ENCODE measurements around the gene ACBD4.
A peak's percentile ranks its signal among the peaks of the same experiment; 100 is the strongest.

The ACBD4 gene

DNA sequence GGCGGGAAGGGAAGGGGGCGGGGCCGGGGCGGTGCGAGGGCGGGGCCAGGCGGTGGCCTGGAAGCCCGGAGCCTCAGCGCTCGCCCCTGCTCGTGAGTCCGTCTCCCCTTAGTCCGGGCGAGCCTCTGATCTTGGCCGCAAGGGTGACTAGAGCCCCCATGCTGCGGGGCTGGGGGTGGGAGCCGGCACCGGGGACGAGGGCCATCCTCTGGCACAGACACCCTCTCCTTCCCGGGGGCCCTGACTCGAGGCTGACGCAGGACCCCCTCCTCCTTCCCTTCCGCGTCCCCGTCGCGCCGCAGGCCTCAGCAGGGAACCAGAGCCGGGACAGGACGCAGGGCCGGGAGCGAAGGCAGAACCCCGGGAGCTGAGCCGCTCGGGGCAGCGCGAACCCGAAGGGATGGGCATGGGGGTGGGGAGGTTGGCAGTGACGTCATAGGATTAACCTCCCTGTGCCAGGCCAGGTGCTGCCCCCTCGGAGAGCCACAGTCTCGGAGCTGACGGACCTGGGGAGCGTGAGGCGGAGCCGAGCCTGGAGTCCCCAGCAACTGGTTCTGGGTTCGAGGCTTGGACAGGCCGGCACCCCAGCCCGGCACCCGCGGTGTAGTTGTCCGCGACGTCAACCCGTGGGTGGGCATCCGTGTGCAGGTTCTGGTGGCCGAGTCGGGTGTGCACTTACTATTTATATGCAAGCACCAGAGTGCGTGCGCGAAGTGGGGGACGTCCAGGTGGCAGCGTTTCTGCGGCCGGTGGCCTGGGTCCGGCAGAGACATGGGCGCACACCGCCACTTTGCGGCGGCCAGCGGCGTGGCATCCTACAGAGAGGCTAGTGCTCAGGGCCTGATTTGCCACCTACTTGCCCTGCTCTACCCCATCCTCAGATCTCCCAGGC, 2.7 kb upstream of the ACBD4 start:
- DNase-seq (ENCODE audit: low read depth in 4 of 4, low spot score in 1 of 4): peak in 3 of 4 experiments; percentile 31 to 55 (median 43)

DNA sequence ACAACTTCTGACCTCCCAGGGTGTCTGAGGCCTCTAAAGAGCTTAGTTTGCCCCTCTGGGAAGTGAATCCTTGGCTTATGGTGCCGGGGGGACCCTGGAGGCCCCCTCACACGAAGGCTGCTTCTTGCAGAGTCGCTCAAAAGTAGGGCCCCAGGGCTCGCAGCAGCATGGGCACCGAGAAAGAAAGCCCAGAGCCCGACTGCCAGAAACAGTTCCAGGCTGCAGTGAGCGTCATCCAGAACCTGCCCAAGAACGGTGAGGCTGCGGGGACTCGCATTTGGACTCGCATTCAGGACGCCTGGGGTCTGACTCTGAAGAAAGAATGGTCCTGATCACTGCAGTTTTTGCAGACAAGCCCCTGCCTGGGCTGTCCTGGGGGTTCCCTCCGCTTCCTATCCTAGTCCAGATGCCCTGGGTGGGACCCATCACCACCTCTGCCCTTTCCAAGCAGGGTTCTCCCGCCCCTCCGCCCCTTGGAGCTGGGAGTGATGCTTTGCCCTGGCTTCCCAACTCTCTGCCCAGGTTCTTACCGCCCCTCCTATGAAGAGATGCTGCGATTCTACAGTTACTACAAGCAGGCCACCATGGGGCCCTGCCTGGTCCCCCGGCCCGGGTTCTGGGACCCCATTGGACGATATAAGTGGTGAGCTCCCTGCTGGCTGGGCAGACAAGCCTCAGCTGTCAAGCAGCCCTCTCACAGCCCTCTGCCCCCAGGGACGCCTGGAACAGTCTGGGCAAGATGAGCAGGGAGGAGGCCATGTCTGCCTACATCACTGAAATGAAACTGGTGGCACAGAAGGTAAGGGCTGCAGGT, 698 bp downstream of the ACBD4 start:
- DNase-seq (ENCODE audit: low read depth in 4 of 4, low spot score in 1 of 4): no peak

DNA sequence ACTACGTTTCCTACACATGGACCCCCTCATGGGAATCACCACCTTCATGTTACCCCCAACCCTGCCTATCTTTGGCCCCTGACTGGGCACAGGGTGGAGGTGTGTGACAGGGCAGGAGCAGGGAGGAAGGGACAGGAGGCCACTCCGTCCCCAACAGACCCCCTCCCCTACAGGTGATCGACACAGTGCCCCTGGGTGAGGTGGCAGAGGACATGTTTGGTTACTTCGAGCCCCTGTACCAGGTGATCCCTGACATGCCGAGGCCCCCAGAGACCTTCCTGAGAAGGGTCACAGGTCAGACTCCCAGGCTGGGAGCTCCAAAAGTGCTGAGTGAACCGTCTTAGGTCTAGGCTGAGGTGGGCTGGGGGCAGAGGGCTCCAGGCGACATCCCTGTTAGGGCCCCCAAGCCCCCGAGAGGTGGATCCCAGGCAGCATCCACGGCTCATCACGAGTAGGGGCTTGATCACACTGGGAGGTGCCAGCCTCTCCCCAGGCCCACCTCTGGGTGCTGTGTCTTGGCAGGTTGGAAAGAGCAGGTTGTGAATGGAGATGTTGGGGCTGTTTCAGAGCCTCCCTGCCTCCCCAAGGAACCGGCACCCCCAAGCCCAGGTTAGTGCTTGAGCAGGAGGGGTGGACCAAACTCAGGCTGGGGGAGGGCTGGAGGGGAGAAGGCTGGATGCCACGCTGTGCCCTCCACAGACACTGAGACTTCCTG, 1.5 kb downstream of the ACBD4 start:
- DNase-seq (ENCODE audit: low read depth in 4 of 4, low spot score in 1 of 4): no peak

DNA sequence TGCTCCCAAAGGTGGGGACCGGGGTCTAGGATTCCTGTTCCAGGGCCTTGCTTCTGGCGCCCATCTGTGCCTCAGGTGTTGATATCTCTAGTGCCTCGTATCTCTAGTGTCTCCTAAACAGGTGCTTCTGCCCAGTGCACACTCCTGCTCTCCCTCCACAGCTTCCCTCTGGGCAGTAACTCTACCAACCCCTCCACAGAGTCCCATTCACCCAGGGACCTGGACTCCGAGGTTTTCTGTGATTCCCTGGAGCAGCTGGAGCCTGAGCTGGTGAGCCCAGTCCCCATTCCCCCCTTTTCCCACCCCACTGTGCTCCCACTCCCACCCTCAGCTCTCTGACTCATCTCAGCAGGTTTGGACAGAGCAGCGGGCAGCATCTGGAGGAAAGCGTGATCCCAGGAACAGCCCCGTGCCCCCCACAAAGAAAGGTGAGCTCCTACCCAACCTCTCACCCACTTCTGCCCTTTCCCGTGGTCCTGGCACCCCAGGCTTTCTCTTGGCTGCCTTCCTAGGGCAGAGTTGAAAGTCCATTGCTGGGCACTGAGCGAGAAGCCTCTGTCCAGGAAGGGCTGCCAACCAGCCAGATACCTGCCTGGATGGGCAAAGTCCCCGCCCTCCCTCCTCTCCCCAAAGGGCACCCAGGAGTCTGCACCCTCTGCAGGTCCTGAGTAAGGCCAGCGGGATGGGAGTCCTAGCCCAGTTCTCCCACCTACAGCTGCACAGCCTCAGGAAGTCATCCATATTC, 2.2 kb downstream of the ACBD4 start:
- DNase-seq (ENCODE audit: low read depth in 4 of 4, low spot score in 1 of 4): no peak

DNA sequence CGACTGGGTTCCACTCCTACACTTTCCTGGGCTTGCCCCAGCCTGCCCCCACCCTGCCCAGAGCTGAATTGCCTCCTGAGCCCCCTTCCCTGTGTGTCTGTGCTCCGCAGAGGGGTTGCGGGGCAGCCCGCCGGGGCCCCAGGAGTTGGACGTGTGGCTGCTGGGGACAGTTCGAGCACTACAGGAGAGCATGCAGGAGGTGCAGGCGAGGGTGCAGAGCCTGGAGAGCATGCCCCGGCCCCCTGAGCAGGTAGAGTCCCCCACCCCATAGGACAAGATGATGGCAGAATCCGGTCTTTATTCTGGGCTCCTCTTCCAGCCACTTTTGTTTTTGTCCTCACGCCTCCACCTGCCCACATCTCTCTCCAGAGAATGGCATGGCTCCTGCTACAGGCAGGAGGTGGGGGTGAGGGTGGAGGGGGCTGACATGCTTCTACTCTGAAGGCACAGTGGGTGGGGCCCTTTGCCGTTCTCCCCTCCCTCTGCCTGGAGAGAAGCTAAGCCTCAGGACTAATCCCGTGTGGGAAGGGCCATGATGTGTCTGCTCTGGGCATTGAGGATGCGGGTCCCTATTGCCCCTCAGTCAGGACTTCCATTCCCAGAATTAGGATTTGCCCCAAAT, 3.5 kb downstream of the ACBD4 start:
- DNase-seq (ENCODE audit: low read depth in 4 of 4, low spot score in 1 of 4): no peak

DNA sequence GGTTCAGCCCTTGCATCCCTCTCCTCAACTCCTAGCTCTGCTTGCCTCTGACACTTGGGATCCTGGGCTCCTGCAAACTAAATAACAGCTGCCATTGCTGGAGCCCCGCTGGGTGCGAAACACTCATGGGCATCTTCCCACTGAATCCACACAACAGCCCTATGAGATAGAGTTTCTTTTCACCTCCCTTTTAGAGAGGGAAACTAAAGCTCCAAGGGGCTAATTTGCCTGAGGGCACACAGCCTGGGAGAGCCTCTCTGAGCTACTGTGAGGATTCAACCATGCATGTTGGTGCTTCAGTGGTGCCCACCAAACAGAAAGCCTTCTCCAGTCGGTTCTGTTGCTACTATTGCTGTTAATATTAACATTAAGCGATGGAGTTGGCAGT, 4.0 kb downstream of the ACBD4 start:
- no peak for DNase-seq (ENCODE audit: low read depth in 4 of 4, low spot score in 1 of 4)

DNA sequence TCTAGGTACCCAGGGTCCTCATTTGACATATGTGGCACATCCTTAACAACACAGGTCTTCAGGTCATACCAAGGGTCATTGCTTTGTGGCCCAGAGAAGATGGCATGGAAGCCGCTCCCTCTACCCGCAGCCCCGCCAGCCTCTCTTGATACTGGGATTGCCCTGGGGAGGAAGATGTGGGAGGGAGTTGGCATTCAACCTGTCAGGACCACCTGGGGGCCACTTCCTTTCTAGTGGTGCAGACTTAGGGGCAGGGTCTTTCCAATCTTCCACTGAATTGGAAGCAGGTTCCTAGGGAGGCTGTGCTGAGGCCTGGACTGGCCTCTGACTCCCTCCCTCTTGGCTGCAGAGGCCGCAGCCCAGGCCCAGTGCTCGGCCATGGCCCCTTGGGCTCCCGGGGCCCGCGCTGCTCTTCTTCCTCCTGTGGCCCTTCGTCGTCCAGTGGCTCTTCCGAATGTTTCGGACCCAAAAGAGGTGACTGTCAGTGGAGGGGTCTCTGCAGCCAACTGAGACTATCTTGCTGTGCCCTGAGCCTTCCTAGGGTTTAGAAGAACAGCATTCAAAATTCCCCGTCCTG, 7.7 kb downstream of the ACBD4 start:
- DNase-seq (ENCODE audit: low read depth in 4 of 4, low spot score in 1 of 4): no peak

DNA sequence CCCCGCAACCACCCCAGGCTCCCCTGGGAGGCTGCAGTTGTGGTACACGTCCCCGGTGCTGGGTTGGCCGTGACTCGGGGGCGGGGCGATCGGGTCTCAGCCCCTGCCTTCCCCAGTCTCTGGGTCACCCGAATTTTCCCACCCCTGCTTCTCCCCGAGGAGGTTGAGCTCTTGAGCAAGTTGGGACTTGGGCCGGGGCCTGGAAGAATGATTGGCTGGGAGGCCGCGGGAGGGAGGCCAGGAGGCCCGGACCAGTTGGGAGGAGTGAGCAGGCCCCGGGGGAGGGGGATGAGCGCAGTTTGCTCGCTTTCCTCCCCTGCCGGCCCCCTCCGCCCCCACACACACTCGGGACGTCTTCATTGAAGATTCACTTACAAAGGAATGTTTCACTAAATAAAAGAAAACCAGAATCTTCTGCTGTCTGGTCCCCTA, 8.3 kb downstream of the ACBD4 start:
- no peak for DNase-seq (ENCODE audit: low read depth in 4 of 4, low spot score in 1 of 4)

DNA sequence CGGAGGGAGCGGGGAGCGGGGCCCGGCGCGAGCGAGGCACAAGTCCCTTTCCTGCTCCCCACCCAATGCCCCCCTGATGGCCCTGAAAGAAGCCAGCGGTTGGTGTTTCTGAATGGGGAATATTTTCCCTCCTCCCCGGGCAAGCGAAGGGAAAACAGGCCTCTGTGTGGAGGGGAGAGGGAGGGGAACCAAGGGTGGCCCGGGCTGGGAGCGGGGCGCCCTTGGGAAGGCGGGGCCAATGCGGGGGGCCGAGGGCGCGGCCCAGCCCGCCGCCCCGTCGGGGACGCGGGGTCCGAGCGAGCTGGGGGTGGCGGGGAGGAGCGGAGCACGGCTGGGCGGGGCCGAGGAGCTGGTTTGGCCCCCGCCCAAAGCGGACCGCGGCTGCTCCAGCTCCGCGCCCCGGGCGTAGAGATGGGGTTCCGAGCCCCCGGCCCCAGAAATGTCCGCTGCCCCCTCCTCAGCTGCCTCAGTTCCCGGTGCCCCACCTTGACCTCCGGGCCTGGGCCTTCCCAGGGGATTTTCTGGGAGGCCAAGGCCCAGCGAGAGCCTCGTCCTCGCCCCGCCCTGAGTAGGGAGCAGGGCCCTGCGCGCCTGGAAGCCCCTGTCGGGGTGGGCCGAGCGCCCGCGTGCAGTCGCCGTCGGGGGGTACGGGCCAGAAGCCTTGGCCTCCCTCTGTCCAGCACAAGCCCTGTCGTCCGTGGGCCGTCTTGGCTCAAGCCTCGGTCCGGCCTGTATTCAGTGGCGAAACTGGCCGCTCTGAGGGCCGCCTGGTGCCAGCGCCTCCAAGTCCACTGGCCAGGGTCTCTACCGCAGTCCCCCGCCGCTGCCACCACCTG, 8.9 kb downstream of the ACBD4 start:
- no peak for DNase-seq (ENCODE audit: low read depth in 4 of 4, low spot score in 1 of 4)

DNA sequence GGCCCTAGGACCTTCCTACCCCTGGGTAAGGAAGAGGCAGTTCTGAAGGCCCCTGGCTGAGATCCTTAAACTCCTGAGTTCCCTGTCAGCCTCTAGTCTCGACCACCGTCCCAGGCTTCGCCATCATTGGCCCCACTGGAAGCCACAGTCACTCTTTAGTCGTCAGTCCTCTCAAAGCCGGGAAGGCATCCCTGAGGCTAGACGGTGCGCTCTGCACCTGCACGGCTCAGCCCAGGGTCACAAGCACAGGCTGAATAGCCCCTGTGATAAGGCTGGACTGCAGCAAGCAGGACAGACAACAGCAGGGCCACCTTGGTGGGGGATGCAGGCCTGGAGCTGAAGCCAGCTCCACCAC, 9.5 kb downstream of the ACBD4 start:
- DNase-seq (ENCODE audit: low read depth in 4 of 4, low spot score in 1 of 4): no peak

DNA sequence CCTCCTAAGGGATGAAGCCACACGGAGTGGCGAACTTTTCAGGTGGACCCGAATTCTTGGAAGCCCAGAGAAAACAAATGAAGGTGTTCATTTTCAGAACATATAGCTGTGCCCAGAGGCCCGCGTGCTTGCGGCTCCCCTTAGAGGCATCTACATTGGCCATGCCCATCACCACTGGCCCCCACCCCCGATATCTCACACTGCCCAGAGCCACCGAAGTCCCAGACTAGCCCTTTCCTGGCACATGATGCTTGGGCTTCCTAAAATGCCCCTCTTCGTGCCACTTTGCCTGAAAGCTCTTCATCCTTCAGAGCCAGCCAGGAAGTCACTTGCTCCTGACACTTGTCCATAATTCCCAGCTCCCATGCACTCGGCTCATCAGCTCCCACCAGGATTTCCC, 10.7 kb downstream of the ACBD4 start:
- no peak for DNase-seq (ENCODE audit: low read depth in 4 of 4, low spot score in 1 of 4)

DNA sequence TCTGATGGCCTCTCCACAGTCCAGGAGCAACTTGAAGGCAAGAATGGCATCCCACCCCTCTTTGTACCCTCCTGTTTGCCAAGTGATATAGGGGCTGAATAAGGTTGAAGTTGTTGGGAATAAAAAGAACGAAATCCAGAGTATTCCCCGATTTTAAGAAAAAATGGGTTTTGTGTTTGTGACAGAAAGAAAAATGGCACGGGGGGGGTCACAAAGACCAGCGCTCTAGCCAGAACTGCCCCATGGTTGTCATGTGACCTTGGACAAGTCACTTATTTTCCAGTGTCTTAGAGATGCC, 11.1 kb downstream of the ACBD4 start:
- no peak for DNase-seq (ENCODE audit: low read depth in 4 of 4, low spot score in 1 of 4)

DNA sequence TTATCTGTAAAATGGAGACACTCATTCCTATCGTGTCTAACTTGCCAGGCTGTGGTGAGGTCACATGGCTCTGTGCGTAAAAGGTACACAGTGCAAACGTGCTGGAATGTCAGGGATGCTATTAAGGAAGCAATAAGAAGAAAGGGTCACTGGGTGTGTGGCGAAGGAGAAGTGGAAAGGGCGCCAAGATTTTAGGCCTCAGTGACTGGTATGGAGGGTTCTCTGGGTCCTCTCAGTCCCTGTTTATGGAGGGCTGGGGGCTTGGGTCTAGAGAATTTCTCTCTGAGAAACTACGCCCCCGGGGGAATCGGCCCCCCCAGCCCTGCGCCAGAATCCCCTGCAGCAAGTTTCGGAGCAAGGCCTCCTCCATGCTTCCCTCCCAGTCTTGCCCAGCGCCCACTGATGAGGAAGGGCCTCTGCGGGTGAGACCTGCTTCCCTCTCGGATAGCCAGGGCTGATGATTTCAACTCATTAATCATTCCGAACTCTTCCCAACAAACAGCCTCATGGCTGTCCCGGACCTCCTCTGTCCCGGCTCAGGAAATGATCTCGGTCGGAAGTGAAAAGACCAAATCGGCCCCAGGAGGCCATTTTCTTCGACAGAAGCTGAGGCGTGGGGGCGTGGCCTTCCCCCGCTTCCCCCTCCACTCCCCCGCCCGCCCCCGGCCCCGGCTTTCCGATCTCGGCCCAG, 11.5 kb downstream of the ACBD4 start:
- DNase-seq (ENCODE audit: low read depth in 4 of 4, low spot score in 1 of 4): no peak

DNA sequence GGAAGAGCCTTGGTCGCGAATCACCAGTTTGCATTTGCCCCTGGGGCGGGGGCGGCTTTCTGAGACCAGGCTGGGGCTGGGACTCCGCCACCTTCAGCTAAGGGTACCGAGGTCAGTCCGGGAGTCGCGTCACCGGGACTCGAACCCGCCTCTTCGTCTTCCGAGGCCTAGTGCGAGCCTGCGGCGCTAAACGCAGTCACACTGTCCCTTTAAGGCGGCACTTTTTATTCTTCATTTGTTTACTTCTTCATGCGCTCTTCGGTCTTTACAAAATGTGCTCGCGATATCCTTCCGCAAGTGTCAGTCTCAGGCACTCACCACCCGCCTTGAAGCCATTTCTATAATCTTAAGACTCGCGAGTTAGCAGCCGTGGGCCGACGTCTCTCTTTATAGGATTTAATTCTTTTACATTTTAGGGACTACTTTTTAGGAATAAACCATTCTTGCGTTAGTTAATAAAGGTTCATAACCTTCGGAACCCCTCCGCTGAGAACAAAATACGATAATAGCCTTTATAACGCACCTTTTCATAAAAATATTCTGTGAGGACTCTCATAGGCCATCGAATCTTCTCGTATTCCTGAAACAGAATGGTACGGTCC, 12.2 kb downstream of the ACBD4 start:
- DNase-seq (ENCODE audit: low read depth in 4 of 4, low spot score in 1 of 4): peak in 3 of 4 experiments; percentile 61 to 67 (median 61)

DNA sequence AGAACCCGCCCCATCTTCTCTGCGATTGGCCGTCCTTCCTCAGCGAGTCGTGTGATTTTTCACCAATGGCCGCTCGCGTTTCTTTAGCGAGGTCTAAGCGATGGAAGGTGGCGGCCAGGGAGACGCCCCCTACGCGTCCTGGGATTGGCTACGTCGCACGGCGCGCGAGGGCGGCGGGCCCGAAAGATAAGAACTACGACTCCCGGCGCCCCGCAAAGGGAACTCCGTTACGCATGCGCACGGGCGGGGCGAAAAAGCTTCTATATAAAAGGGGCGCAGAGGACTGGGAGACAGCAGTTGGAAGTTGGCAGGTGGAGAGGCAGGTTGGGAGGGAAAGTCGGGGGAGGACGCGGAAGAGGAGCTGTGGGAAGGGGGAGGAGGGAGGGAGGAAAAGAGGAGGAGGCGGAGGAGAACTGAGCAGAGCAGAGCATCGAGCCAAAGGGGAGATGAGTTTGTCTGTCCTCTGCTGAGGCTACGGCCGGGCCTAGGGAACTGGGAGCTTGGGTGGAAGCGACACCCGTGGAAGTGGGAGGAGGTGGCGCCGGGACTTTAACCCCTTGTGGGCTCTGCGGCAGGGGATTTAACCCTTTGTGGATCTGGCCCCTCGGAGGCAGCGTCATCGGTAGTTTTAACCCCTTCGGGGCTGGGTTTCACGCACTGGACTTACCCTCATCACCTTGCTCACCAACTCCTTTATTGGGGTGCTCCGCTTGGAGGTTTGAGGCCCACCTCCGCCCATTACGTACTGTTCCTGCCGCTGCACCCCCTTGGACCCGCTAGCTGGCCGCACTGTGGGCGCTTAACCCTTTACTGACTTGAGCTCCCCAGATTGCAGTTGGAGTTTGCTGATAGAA, 12.9 kb downstream of the ACBD4 start, which contains the start of gene HEXIM1:
Gene HEXIM1 (plus strand): TSS at position 293 of the 854 bp plus-strand sequence. CDS start 716 bp downstream, outside the sequence.
- DNase-seq (ENCODE audit: low read depth in 4 of 4, low spot score in 1 of 4): peak; percentile 94 to 98 (median 96)

DNA sequence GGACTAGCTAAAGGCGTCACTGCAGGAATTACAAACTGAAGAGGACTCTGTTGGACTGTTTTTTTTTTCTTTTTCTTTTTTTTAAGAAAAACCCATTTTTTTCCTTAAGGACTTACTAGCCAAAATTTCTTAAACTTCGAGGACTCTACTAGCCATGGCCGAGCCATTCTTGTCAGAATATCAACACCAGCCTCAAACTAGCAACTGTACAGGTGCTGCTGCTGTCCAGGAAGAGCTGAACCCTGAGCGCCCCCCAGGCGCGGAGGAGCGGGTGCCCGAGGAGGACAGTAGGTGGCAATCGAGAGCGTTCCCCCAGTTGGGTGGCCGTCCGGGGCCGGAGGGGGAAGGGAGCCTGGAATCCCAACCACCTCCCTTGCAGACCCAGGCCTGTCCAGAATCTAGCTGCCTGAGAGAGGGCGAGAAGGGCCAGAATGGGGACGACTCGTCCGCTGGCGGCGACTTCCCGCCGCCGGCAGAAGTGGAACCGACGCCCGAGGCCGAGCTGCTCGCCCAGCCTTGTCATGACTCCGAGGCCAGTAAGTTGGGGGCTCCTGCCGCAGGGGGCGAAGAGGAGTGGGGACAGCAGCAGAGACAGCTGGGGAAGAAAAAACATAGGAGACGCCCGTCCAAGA, 13.7 kb downstream of the ACBD4 start:
- DNase-seq (ENCODE audit: low read depth in 4 of 4, low spot score in 1 of 4): peak in 2 of 4 experiments; percentile 58 to 63

Measured in stimulated activated CD4-positive, alpha-beta T cell treated with anti-CD3 and anti-CD28 coated beads, Interleukin-1b, Interleukin-23, amount 100 ng/mL, for 24 hours (primary cell).